COLO668 (cell line): Measurements from ENCODE around the gene PPARD.
"Not testable (repeated sequence)": the region's sequence is repeated elsewhere in the genome, so short reads cannot be mapped to it uniquely, and the experiment has no call there.

Experiments used
- DNase-seq: peaks from one replicate; lab custom pipeline; 2025; ENCODE audit not compliant: unreplicated experiment; lab: John Stamatoyannopoulos, UW

Gene PPARD

GRCh38 chr6:35342258-35343091, at the start of gene PPARD:
Gene PPARD (plus strand): TSS chr6:35342558. CDS start chr6:35411088, 68,530 bp downstream.
- DNase-seq, result peak; percentile 92

GRCh38 chr6:35293681-35294080, 48.7 kb upstream of the PPARD start:
- DNase-seq, result no peak

GRCh38 chr6:35294308-35294945, 47.9 kb upstream of the PPARD start:
- peak; percentile 21 for DNase-seq

GRCh38 chr6:35295036-35295435, 47.3 kb upstream of the PPARD start:
- DNase-seq, result no peak

- DNase-seq, result no peak
Observed at GRCh38 chr6:35295521-35296315, 46.6 kb upstream of the PPARD start.

GRCh38 chr6:35296931-35297600, 45.3 kb upstream of the PPARD start:
- no peak for DNase-seq

- DNase-seq, result peak; percentile 82
Observed at GRCh38 chr6:35297601-35298481, 44.5 kb upstream of the PPARD start, which contains the start of gene DEF6. Gene DEF6 (plus strand): TSS chr6:35297818. CDS start chr6:35297857, 39 bp downstream.

- no peak for DNase-seq
Observed at GRCh38 chr6:35298625-35299140, 43.7 kb upstream of the PPARD start.

- DNase-seq, result no peak
Observed at GRCh38 chr6:35299674-35300073, 42.7 kb upstream of the PPARD start.

- no peak for DNase-seq
Observed at GRCh38 chr6:35300848-35301247, 41.5 kb upstream of the PPARD start.

GRCh38 chr6:35302604-35303241, 39.6 kb upstream of the PPARD start:
- DNase-seq, result no peak

GRCh38 chr6:35304299-35304698, 38.1 kb upstream of the PPARD start:
- no peak for DNase-seq

- no peak for DNase-seq
Observed at GRCh38 chr6:35305117-35305516, 37.2 kb upstream of the PPARD start.

- DNase-seq, result not testable (repeated sequence)
Observed at GRCh38 chr6:35307138-35307537, 35.2 kb upstream of the PPARD start.

GRCh38 chr6:35308543-35308942, 33.8 kb upstream of the PPARD start:
- DNase-seq, result not testable (repeated sequence)

GRCh38 chr6:35309611-35310264, 32.6 kb upstream of the PPARD start:
- no peak for DNase-seq

GRCh38 chr6:35310265-35310831, 32.0 kb upstream of the PPARD start:
- DNase-seq, result no peak

- no peak for DNase-seq
Observed at GRCh38 chr6:35311390-35312075, 30.8 kb upstream of the PPARD start.
